HG03196 (cell line): Measurements from ENCODE around the gene SLFN12L.

Experiments
- ATAC-seq: cut with Tn5 transposase; IDR thresholded peaks from one replicate; pipeline ENCODE4 v1.9.1; 2021; ENCODE audit not compliant: unreplicated experiment

Gene SLFN12L

GRCh38 chr17:35433075-35433894, 104.2 kb downstream of the SLFN12L start:
- no peak for ATAC-seq

DNA sequence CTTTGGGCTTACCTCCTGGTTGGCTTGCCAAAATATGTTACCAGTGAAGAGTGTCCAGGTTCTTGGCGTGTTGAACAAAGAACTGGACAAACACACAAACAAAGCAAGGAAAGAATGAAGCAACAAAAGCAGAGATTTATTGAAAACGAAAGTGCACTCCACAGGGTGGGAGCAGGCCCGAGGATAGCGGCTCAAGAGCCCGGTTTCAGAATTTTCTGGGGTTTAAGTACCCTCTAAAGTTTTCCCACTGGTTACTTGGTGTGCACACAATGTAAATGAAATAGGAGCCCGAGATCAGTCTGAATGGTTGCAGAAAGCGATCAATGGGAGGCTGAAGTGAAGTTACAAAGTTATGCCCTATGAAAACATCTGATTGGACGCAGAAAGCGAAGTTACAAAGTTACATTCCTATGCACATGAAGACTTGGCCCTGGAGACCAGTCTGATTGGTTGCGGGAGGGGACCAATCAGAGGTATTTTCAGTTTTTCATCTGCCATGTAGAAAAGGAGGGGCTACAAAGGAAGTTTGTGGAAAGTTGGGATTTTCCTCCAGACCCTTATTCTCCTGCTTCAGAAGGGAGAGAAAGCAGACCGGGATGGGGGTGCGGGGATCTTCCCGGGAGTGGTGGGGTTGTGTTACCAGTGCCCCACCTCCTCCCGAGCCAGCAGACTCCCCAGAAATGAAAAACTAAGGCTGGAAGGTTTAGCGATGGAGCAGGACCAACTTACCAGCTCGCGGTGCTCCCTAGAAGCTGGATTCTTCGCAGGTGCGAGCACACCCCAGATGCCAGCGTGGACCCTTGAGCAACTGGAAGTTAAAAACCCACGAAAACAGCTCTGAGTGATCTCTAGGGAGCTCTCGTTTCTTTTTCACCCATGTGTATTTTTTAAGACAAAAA, 105.1 kb downstream of the SLFN12L start, which contains the start of gene SLFN12:
TSS of gene SLFN12 (minus strand) at position 325 of the 899 bp plus-strand sequence. CDS start 9,472 bp downstream, outside the sequence.
- ATAC-seq, result peak; percentile 72

GRCh38 chr17:35429702-35430101, 107.8 kb downstream of the SLFN12L start:
- ATAC-seq, result no peak

GRCh38 chr17:35428229-35428628, 109.2 kb downstream of the SLFN12L start:
- no peak for ATAC-seq

DNA sequence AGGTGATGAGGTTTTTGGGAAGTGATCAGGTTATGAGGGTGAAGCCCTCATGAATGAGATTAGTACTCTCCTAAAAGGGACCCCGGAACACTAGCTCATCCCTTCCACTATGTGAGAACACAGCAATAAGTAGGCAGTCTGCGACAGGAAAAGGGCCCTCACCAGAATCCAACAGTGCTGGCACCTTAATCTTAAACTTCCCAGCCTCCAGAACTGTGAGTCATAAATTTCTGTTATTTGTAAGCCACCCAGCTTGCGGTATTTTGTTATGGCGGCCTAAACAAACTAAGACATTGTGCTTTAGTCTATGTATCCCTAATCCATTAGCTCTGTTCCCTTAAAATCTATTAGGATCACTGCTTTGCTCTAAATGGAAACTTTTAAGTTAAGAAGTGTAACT, 113.7 kb downstream of the SLFN12L start:
- ATAC-seq, result no peak
